ENCODE results near the gene AK5.

AK5 gene

DNA sequence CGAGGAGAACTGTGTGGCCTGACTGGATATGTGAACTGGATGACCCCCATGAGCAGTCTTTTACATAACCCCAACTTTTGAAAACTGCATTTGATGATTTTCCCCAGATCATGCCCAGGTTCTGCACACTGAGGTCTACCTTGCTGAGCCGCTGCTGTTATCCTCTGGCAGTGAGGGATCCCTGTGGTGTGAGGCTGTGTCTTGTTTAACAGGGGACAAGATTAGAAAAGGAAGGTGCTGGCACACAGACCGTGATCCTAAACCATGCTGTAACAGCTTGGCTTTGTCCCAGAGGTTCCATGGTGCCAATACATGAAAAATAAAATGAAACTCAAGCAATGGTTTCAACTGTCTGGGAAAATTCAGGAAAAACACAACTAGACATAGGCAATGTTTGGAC lies 266.5 kb downstream of the AK5 start:
- ATAC-seq: no peak
- TF ChIP-seq PPARA (CRISPR knock-in tag; IDR thresholded peaks at IDR 0.05; ENCODE audit: borderline replicate concordance) (no peak), BACH2 (CRISPR knock-in tag; IDR thresholded peaks at IDR 0.05; ENCODE audit: borderline replicate concordance) (no peak), ZNF565 (CRISPR knock-in tag; conservative IDR thresholded peaks at IDR 0.05; ENCODE audit: low read depth) (no peak), ZNF70 (CRISPR knock-in tag; IDR thresholded peaks at IDR 0.05) (no peak), ARNTL (CRISPR knock-in tag; IDR thresholded peaks at IDR 0.05; ENCODE audit: borderline replicate concordance, low read depth) (no peak), ZNF8 (CRISPR knock-in tag; IDR thresholded peaks at IDR 0.05) (no peak)
- TF ChIP-seq, protein P1, sequence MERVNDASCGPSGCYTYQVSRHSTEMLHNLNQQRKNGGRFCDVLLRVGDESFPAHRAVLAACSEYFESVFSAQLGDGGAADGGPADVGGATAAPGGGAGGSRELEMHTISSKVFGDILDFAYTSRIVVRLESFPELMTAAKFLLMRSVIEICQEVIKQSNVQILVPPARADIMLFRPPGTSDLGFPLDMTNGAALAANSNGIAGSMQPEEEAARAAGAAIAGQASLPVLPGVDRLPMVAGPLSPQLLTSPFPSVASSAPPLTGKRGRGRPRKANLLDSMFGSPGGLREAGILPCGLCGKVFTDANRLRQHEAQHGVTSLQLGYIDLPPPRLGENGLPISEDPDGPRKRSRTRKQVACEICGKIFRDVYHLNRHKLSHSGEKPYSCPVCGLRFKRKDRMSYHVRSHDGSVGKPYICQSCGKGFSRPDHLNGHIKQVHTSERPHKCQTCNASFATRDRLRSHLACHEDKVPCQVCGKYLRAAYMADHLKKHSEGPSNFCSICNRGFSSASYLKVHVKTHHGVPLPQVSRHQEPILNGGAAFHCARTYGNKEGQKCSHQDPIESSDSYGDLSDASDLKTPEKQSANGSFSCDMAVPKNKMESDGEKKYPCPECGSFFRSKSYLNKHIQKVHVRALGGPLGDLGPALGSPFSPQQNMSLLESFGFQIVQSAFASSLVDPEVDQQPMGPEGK (CRISPR knock-in tag; IDR thresholded peaks at IDR 0.05; ENCODE audit: borderline replicate concordance): no peak

GRCh38 chr1:77550135-77550534 lies 268.3 kb downstream of the AK5 start:
- no peak for ATAC-seq
- TF ChIP-seq, protein P2, sequence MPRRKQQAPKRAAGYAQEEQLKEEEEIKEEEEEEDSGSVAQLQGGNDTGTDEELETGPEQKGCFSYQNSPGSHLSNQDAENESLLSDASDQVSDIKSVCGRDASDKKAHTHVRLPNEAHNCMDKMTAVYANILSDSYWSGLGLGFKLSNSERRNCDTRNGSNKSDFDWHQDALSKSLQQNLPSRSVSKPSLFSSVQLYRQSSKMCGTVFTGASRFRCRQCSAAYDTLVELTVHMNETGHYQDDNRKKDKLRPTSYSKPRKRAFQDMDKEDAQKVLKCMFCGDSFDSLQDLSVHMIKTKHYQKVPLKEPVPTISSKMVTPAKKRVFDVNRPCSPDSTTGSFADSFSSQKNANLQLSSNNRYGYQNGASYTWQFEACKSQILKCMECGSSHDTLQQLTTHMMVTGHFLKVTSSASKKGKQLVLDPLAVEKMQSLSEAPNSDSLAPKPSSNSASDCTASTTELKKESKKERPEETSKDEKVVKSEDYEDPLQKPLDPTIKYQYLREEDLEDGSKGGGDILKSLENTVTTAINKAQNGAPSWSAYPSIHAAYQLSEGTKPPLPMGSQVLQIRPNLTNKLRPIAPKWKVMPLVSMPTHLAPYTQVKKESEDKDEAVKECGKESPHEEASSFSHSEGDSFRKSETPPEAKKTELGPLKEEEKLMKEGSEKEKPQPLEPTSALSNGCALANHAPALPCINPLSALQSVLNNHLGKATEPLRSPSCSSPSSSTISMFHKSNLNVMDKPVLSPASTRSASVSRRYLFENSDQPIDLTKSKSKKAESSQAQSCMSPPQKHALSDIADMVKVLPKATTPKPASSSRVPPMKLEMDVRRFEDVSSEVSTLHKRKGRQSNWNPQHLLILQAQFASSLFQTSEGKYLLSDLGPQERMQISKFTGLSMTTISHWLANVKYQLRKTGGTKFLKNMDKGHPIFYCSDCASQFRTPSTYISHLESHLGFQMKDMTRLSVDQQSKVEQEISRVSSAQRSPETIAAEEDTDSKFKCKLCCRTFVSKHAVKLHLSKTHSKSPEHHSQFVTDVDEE (CRISPR knock-in tag; IDR thresholded peaks at IDR 0.05): no peak
- TF ChIP-seq RARB (CRISPR knock-in tag; IDR thresholded peaks at IDR 0.05) (no peak), GLIS3 (CRISPR knock-in tag; IDR thresholded peaks at IDR 0.05) (no peak), ZNF70 (CRISPR knock-in tag; IDR thresholded peaks at IDR 0.05) (no peak), ESRRG (CRISPR knock-in tag; IDR thresholded peaks at IDR 0.05) (no peak), BACH2 (CRISPR knock-in tag; IDR thresholded peaks at IDR 0.05; ENCODE audit: borderline replicate concordance) (no peak), ZNF8 (CRISPR knock-in tag; IDR thresholded peaks at IDR 0.05) (no peak)

GRCh38 chr1:77552626-77553025 lies 270.8 kb downstream of the AK5 start:
- no peak for TF ChIP-seq ZNF8 (CRISPR knock-in tag; IDR thresholded peaks at IDR 0.05)
- TF ChIP-seq TCF4 (CRISPR knock-in tag; IDR thresholded peaks at IDR 0.05; ENCODE audit: borderline replicate concordance): no peak
- TF ChIP-seq CSDC2 (CRISPR knock-in tag; IDR thresholded peaks at IDR 0.05): no peak
- TF ChIP-seq ZFP30 (CRISPR knock-in tag; IDR thresholded peaks at IDR 0.05): no peak
- ATAC-seq: no peak

DNA sequence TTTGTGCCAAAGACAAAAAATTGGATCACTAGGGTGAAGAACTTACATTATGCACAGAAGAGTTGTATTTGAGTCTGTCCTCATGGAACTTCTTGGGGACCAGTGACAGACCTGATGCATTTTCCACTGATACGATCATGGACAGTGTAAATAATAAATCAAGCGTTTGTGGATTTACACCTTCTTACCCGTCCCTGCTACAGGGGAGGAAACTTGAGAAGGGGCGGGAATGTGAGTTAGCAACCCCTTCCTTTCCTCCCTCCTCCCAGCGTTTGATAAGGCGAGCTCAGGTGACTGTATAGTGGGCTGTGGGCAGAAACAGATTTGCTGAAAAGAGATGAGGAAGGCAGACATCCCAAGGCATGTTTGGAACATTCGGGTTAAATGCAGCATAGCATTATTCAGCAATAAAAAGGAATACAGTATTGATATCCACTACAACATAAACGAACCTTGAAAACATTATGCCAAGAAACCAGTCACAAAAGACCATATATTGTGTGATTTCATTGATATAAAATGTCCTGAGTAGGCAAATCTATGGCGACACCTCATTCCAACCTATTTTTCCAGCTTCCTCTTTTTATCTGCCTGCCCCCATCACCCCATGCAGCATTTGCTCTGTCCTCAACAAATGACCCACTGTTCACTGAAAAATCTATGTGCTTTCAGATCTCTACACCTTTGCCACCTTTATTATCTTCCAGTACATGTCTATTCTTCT lies 271.9 kb downstream of the AK5 start:
- TF ChIP-seq, protein P3, sequence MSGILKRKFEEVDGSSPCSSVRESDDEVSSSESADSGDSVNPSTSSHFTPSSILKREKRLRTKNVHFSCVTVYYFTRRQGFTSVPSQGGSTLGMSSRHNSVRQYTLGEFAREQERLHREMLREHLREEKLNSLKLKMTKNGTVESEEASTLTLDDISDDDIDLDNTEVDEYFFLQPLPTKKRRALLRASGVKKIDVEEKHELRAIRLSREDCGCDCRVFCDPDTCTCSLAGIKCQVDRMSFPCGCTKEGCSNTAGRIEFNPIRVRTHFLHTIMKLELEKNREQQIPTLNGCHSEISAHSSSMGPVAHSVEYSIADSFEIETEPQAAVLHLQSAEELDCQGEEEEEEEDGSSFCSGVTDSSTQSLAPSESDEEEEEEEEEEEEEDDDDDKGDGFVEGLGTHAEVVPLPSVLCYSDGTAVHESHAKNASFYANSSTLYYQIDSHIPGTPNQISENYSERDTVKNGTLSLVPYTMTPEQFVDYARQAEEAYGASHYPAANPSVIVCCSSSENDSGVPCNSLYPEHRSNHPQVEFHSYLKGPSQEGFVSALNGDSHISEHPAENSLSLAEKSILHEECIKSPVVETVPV (CRISPR knock-in tag; IDR thresholded peaks at IDR 0.05): no peak
- TF ChIP-seq ZNF70 (CRISPR knock-in tag; IDR thresholded peaks at IDR 0.05) (no peak), ARNTL (CRISPR knock-in tag; IDR thresholded peaks at IDR 0.05; ENCODE audit: borderline replicate concordance, low read depth) (no peak), ZNF8 (CRISPR knock-in tag; IDR thresholded peaks at IDR 0.05) (no peak), ESRRG (CRISPR knock-in tag; IDR thresholded peaks at IDR 0.05) (no peak), CSDC2 (CRISPR knock-in tag; IDR thresholded peaks at IDR 0.05) (no peak), ZFP3 (CRISPR knock-in tag; IDR thresholded peaks at IDR 0.05) (no peak)
- no peak for ATAC-seq

- ATAC-seq: peak; percentile 21
- TF ChIP-seq, protein P4, sequence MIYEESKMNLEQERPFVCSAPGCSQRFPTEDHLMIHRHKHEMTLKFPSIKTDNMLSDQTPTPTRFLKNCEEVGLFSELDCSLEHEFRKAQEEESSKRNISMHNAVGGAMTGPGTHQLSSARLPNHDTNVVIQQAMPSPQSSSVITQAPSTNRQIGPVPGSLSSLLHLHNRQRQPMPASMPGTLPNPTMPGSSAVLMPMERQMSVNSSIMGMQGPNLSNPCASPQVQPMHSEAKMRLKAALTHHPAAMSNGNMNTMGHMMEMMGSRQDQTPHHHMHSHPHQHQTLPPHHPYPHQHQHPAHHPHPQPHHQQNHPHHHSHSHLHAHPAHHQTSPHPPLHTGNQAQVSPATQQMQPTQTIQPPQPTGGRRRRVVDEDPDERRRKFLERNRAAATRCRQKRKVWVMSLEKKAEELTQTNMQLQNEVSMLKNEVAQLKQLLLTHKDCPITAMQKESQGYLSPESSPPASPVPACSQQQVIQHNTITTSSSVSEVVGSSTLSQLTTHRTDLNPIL (CRISPR knock-in tag; IDR thresholded peaks at IDR 0.05; ENCODE audit: low read depth): no peak
- no peak for TF ChIP-seq ARNTL (CRISPR knock-in tag; IDR thresholded peaks at IDR 0.05; ENCODE audit: borderline replicate concordance, low read depth)
- no peak for TF ChIP-seq ZNF70 (CRISPR knock-in tag; IDR thresholded peaks at IDR 0.05)
- TF ChIP-seq, protein P2 (CRISPR knock-in tag; IDR thresholded peaks at IDR 0.05): no peak
- TF ChIP-seq TOX (CRISPR knock-in tag; IDR thresholded peaks at IDR 0.05; ENCODE audit: borderline replicate concordance): no peak
- no peak for TF ChIP-seq TCF4 (CRISPR knock-in tag; IDR thresholded peaks at IDR 0.05; ENCODE audit: borderline replicate concordance)
- TF ChIP-seq SNAI2 (CRISPR knock-in tag; IDR thresholded peaks at IDR 0.05): no peak
- no peak for TF ChIP-seq OSR1 (CRISPR knock-in tag; IDR thresholded peaks at IDR 0.05)
- no peak for TF ChIP-seq ZFP3 (CRISPR knock-in tag; IDR thresholded peaks at IDR 0.05)
- TF ChIP-seq, protein P1 (CRISPR knock-in tag; IDR thresholded peaks at IDR 0.05; ENCODE audit: borderline replicate concordance): no peak
- no peak for TF ChIP-seq CSDC2 (CRISPR knock-in tag; IDR thresholded peaks at IDR 0.05)
- no peak for TF ChIP-seq ESRRG (CRISPR knock-in tag; IDR thresholded peaks at IDR 0.05)
These were observed 274.2 kb downstream of the AK5 start for GRCh38 chr1:77556045-77556444.

All from SK-N-SH treated with all-trans-retinoic acid at 6 μM for 48 hours (cell line).